GM10248 (cell line): ENCODE measurements around the gene IFT57.

Experiments used
- CTCF ChIA-PET: fragments of 300-600 bp; sonication (Branson Sonifier 250); formaldehyde crosslinking; extraction: SDS; loops from one replicate; lab custom pipeline; 2021; ENCODE audit warnings: antibody characterized with exemption; lab: Yijun Ruan, JAX
- POLR2A ChIA-PET: fragments of 350-650 bp; sonication (Branson Sonifier 250); formaldehyde crosslinking; extraction: SDS; loops from one replicate; lab custom pipeline; 2020; ENCODE audit warnings: antibody characterized with exemption; lab: Yijun Ruan, JAX
- DNase-seq: peaks from one replicate; pipeline ENCODE4 v3.0.0; 2012; ENCODE audit errors: extremely low spot score
- CTCF ChIP-seq: IDR thresholded peaks from 2 replicates; pipeline ENCODE4 v1.5.1; 2012; ENCODE audit warnings: mild to moderate bottlenecking, low read depth; ENCODE audit errors: extremely low read depth, missing control alignments, control extremely low read depth

The IFT57 gene

GRCh38 chr3:108190346-108190745 is 31.9 kb downstream of the IFT57 start:
- POLR2A ChIA-PET = no interaction called here
- no peak for TF ChIP-seq CTCF
- CTCF ChIA-PET = no interaction called here
- no peak for DNase-seq

GRCh38 chr3:108189440-108189839 is 32.8 kb downstream of the IFT57 start:
- POLR2A ChIA-PET = no interaction called here
- TF ChIP-seq CTCF = no peak
- no peak for DNase-seq
- CTCF ChIA-PET = interaction anchor here (1.6 to 1.7 kb wide), 2 partner anchors 8 to 17 kb away, joined by 4 read pairs; no protein-coding TSS in a partner anchor

GRCh38 chr3:108185536-108185935 is 36.7 kb downstream of the IFT57 start:
- TF ChIP-seq CTCF = no peak
- CTCF ChIA-PET = interaction anchor here (1.0 kb wide), 1 partner anchor 11 kb away, joined by 3 read pairs; no protein-coding TSS in a partner anchor
- POLR2A ChIA-PET = no interaction called here
- DNase-seq = no peak

GRCh38 chr3:108184824-108185223 is 37.4 kb downstream of the IFT57 start:
- no peak for DNase-seq
- TF ChIP-seq CTCF = no peak
- ChIA-PET CTCF (interaction anchor here (1.0 to 1.6 kb wide), 2 partner anchors 12 to 22 kb away, joined by 3 to 4 read pairs; no protein-coding TSS in a partner anchor), POLR2A (no interaction called here)

GRCh38 chr3:108183971-108184370 is 38.3 kb downstream of the IFT57 start:
- POLR2A ChIA-PET = no interaction called here
- DNase-seq = no peak
- no peak for TF ChIP-seq CTCF
- CTCF ChIA-PET = interaction anchor here (1.6 kb wide), 1 partner anchor 21 kb away, joined by 4 read pairs; no protein-coding TSS in a partner anchor

GRCh38 chr3:108183181-108183580 is 39.0 kb downstream of the IFT57 start:
- DNase-seq = no peak
- ChIA-PET CTCF (interaction anchor here (1.6 kb wide), 1 partner anchor 20 kb away, joined by 4 read pairs; no protein-coding TSS in a partner anchor), POLR2A (no interaction called here)
- no peak for TF ChIP-seq CTCF
